Measurements from ENCODE around the gene RAB33A. TPM values are rescaled to one million over a fixed set of nuclear protein-coding genes. Genes with fewer than 3 reads are reported as not detected.

Gene RAB33A
- total and polyA plus RNA-seq, 4 donors, result 0.13 to 0.61 (median 0.55) TPM

DNA sequence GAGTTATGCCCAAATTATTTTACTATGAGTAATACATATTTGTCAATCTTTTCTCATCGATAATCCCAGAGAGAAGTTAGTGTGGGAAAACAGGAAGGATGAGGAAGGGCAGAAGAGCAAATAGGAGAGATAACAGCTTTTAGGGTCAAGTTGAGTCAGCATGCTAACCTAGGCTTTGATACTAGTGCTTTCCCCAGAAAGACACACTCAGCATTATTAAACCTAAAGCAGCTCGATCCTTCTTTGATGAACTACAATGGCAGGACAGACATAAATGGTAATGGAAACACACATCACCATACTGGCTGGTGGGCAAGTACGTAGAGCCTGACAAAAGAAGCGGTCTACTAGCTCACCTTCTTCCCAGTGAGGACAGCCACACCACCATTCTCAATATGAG lies 26.6 kb upstream of the RAB33A start:
- Histone ChIP-seq H3K36me3 (ENCODE audit: control insufficient read depth in 4 of 4, insufficient read depth in 3 of 4, low read depth in 1 of 4, low read length in 3 of 4) (peaks cover 2 to 45% (median 24%) of the 10 kb centered on the region in 4 donors), H3K4me3 (ENCODE audit: low read depth in 1 of 3, low read length in 3 of 3) (no peak overlapping the region), H3K4me1 (ENCODE audit: control insufficient read depth in 4 of 4, insufficient read depth in 4 of 4, low read length in 3 of 4) (no peaks in the 10 kb centered on the region), H3K9me3 (ENCODE audit: control insufficient read depth in 4 of 4, low read length in 3 of 4) (no peaks in the 10 kb centered on the region), H3K27ac (ENCODE audit: low read depth in 1 of 2, low read length in 2 of 2) (no peak overlapping the region), H3K9ac (ENCODE audit: low read depth in 1 of 2, low read length in 2 of 2) (no peak overlapping the region), H3K27me3 (ENCODE audit: control insufficient read depth in 4 of 4, insufficient read depth in 4 of 4, low read length in 3 of 4) (peaks cover 0 to 3% (median 0%) of the 10 kb centered on the region in 4 donors)
- TF ChIP-seq, protein P1, sequence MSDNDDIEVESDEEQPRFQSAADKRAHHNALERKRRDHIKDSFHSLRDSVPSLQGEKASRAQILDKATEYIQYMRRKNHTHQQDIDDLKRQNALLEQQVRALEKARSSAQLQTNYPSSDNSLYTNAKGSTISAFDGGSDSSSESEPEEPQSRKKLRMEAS (IDR thresholded peaks at IDR 0.05), result no peak
- TF ChIP-seq FOXA2 (IDR thresholded peaks at IDR 0.05) (no peak), HNF4A (conservative IDR thresholded peaks at IDR 0.05) (no peak), RAD21 (IDR thresholded peaks at IDR 0.05) (no peak), NR2F2 (IDR thresholded peaks at IDR 0.05) (no peak), HNF4G (IDR thresholded peaks at IDR 0.05) (no peak), FOXA1 (IDR thresholded peaks at IDR 0.05) (no peak), TAF1 (conservative IDR thresholded peaks at IDR 0.05) (no peak), GABPA (IDR thresholded peaks at IDR 0.05 in 1 of 2, conservative IDR thresholded peaks at IDR 0.05 in 1 of 2) (no peak), SP1 (IDR thresholded peaks at IDR 0.05) (no peak), RXRA (IDR thresholded peaks at IDR 0.05) (no peak)
- TF ChIP-seq, protein P2, sequence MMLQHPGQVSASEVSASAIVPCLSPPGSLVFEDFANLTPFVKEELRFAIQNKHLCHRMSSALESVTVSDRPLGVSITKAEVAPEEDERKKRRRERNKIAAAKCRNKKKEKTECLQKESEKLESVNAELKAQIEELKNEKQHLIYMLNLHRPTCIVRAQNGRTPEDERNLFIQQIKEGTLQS (IDR thresholded peaks at IDR 0.05), result no peak
- WGBS, result 83% methylated on average over 4 of the region's 4 CpGs
- no peak for DNase-seq (ENCODE audit: low spot score)

DNA sequence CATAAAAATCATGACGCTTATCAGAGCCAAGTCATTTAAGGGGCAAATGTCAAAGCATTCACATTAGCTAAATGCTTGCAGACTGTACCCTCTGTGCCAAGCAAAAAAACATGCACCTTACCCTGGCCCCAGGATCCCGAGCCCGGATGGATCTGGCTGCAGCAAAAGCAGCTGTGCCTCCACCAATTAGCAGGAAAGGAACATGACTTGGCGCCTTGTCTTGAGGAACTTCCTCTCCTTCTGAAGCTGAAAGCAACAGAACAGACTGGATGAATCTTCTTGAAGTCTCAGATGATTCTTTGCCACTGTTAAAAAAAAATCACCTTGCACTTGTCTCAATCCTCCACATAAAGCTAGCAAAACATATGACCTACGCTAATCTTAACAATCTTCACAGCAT lies 24.1 kb upstream of the RAB33A start:
- WGBS, result 89% methylated on average over 5 of the region's 5 CpGs

More for the DNA sequence above, 24.1 kb upstream of the RAB33A start:
- Histone ChIP-seq H3K9me3 (ENCODE audit: control insufficient read depth in 4 of 4, low read length in 3 of 4) (no peaks in the 10 kb centered on the region), H3K4me3 (ENCODE audit: low read depth in 1 of 3, low read length in 3 of 3) (no peak overlapping the region), H3K27ac (ENCODE audit: low read depth in 1 of 2, low read length in 2 of 2) (no peak overlapping the region), H3K9ac (ENCODE audit: low read depth in 1 of 2, low read length in 2 of 2) (no peak overlapping the region), H3K36me3 (ENCODE audit: control insufficient read depth in 4 of 4, insufficient read depth in 3 of 4, low read depth in 1 of 4, low read length in 3 of 4) (peaks cover 2 to 37% (median 20%) of the 10 kb centered on the region in 4 donors), H3K27me3 (ENCODE audit: control insufficient read depth in 4 of 4, insufficient read depth in 4 of 4, low read length in 3 of 4) (peaks cover 0 to 3% (median 0%) of the 10 kb centered on the region in 4 donors), H3K4me1 (ENCODE audit: control insufficient read depth in 4 of 4, insufficient read depth in 4 of 4, low read length in 3 of 4) (no peaks in the 10 kb centered on the region)
- DNase-seq (ENCODE audit: low spot score), result no peak
- no peak for TF ChIP-seq NR2F2 (IDR thresholded peaks at IDR 0.05)
- TF ChIP-seq TAF1 (conservative IDR thresholded peaks at IDR 0.05), result no peak
- TF ChIP-seq, protein P2 (IDR thresholded peaks at IDR 0.05), result no peak
- TF ChIP-seq, protein P3, sequence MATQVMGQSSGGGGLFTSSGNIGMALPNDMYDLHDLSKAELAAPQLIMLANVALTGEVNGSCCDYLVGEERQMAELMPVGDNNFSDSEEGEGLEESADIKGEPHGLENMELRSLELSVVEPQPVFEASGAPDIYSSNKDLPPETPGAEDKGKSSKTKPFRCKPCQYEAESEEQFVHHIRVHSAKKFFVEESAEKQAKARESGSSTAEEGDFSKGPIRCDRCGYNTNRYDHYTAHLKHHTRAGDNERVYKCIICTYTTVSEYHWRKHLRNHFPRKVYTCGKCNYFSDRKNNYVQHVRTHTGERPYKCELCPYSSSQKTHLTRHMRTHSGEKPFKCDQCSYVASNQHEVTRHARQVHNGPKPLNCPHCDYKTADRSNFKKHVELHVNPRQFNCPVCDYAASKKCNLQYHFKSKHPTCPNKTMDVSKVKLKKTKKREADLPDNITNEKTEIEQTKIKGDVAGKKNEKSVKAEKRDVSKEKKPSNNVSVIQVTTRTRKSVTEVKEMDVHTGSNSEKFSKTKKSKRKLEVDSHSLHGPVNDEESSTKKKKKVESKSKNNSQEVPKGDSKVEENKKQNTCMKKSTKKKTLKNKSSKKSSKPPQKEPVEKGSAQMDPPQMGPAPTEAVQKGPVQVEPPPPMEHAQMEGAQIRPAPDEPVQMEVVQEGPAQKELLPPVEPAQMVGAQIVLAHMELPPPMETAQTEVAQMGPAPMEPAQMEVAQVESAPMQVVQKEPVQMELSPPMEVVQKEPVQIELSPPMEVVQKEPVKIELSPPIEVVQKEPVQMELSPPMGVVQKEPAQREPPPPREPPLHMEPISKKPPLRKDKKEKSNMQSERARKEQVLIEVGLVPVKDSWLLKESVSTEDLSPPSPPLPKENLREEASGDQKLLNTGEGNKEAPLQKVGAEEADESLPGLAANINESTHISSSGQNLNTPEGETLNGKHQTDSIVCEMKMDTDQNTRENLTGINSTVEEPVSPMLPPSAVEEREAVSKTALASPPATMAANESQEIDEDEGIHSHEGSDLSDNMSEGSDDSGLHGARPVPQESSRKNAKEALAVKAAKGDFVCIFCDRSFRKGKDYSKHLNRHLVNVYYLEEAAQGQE (IDR thresholded peaks at IDR 0.05), result no peak
- no peak for TF ChIP-seq RAD21 (IDR thresholded peaks at IDR 0.05)
- TF ChIP-seq, protein P4, sequence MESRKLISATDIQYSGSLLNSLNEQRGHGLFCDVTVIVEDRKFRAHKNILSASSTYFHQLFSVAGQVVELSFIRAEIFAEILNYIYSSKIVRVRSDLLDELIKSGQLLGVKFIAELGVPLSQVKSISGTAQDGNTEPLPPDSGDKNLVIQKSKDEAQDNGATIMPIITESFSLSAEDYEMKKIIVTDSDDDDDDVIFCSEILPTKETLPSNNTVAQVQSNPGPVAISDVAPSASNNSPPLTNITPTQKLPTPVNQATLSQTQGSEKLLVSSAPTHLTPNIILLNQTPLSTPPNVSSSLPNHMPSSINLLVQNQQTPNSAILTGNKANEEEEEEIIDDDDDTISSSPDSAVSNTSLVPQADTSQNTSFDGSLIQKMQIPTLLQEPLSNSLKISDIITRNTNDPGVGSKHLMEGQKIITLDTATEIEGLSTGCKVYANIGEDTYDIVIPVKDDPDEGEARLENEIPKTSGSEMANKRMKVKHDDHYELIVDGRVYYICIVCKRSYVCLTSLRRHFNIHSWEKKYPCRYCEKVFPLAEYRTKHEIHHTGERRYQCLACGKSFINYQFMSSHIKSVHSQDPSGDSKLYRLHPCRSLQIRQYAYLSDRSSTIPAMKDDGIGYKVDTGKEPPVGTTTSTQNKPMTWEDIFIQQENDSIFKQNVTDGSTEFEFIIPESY (IDR thresholded peaks at IDR 0.05), result no peak
- TF ChIP-seq HNF4A (conservative IDR thresholded peaks at IDR 0.05), result no peak
- TF ChIP-seq RXRA (IDR thresholded peaks at IDR 0.05), result no peak
- no peak for TF ChIP-seq JUND (IDR thresholded peaks at IDR 0.05)
- no peak for TF ChIP-seq HNF4G (IDR thresholded peaks at IDR 0.05)
- TF ChIP-seq FOXA2 (IDR thresholded peaks at IDR 0.05), result no peak
- TF ChIP-seq SP1 (IDR thresholded peaks at IDR 0.05), result no peak
